SK-N-SH (cell line): Measurements from ENCODE around the gene R3HDM2. TPM values are rescaled to one million over a fixed set of nuclear protein-coding genes. Genes with fewer than 3 reads are reported as not detected.

ENCODE experiments used
- CTCF ChIA-PET: fragments of 300-600, 350-600 bp; formaldehyde crosslinking; extraction: SDS; loops from one replicate; lab custom pipeline; 2021; lab: Yijun Ruan, JAX
- POLR2A ChIA-PET: fragments of 350-600 bp; sonication (Branson Sonifier 250); formaldehyde crosslinking; extraction: SDS; loops from one replicate; lab custom pipeline; 2020; ENCODE audit warnings: antibody characterized with exemption, inconsistent platforms; lab: Yijun Ruan, JAX
- DNase-seq: peaks from one replicate; pipeline ENCODE4 v3.0.0; 2012
- H2AFZ ChIP-seq: fragments of 200-600 bp; sonication (generic); 2 replicates; pipeline ENCODE4 v1.8.1; 2016; ENCODE audit warnings: antibody characterized with exemption, mild to moderate bottlenecking, low read depth
- H3F3A ChIP-seq: fragments of 200-600 bp; sonication (generic); replicated peaks from 2 replicates; pipeline ENCODE3; 2016; ENCODE audit warnings: antibody characterized with exemption, mild to moderate bottlenecking; ENCODE audit not compliant: insufficient read depth
- H3K27ac ChIP-seq, 2 experiments: fragments of 200-500 bp in 1 of 2; fragments of 200-600 bp in 1 of 2; sonication (Bioruptor generic) in 1 of 2; sonication (generic), shearing (Covaris generic) in 1 of 2; 2 replicates each; pipeline versions ENCODE4 v1.5.1 to v1.6.1; 2014 to 2016; ENCODE audit warnings: low read depth in 2 of 2, inconsistent platforms in 1 of 2, low read length in 1 of 2, mild to moderate bottlenecking in 1 of 2, mixed read lengths in 1 of 2
- H3K27me3 ChIP-seq: fragments of 200-600 bp; sonication (generic), shearing (Covaris generic); 2 replicates; pipeline ENCODE4 v1.6.1; 2016; ENCODE audit warnings: mixed run types; ENCODE audit not compliant: insufficient read depth
- H3K36me3 ChIP-seq, 2 experiments: fragments of 200-500 bp in 1 of 2; fragments of 200-600 bp in 1 of 2; sonication (Bioruptor generic) in 1 of 2; sonication (generic) in 1 of 2; replicated peaks in 1 of 2; 2 replicates each; pipeline versions ENCODE3 to v1.5.1; 2014 to 2016; ENCODE audit warnings: low read length in 1 of 2, mild to moderate bottlenecking in 1 of 2; ENCODE audit not compliant: insufficient read depth in 2 of 2, control insufficient read depth in 1 of 2
- H3K4me1 ChIP-seq, 2 experiments: fragments of 200-500 bp in 1 of 2; fragments of 200-600 bp in 1 of 2; sonication (Bioruptor generic) in 1 of 2; sonication (generic), shearing (Covaris generic) in 1 of 2; 2 replicates each; pipeline versions ENCODE4 v1.5.1 to v1.6.1; 2014 to 2016; ENCODE audit warnings: low read depth in 1 of 2, low read length in 1 of 2, mixed run types in 1 of 2; ENCODE audit not compliant: insufficient read depth in 2 of 2, control insufficient read depth in 1 of 2
- H3K4me2 ChIP-seq: fragments of 200-600 bp; sonication (generic), shearing (Covaris generic); 2 replicates; pipeline ENCODE4 v1.6.1; 2017; ENCODE audit warnings: mixed run types
- H3K4me3 ChIP-seq, 2 experiments: fragments of 200-500 bp in 1 of 2; fragments of 200-600 bp in 1 of 2; sonication (Bioruptor generic) in 1 of 2; sonication (generic), shearing (Covaris generic) in 1 of 2; 2 replicates each; pipeline versions ENCODE4 v1.5.1 to v1.8.1; 2014 to 2016; ENCODE audit warnings: low read depth in 2 of 2, inconsistent platforms in 1 of 2, low read length in 1 of 2, mild to moderate bottlenecking in 1 of 2, mixed read lengths in 1 of 2, moderate library complexity in 1 of 2
- H3K79me2 ChIP-seq: fragments of 200-600 bp; sonication (generic); 2 replicates; pipeline ENCODE4 v1.8.1; 2017; ENCODE audit warnings: mild to moderate bottlenecking; ENCODE audit not compliant: insufficient read depth
- H3K9ac ChIP-seq: fragments of 200-600 bp; sonication (generic); 2 replicates; pipeline ENCODE4 v1.6.1; 2017; ENCODE audit warnings: mixed run types
- H3K9me2 ChIP-seq: fragments of 200-600 bp; sonication (generic); 2 replicates; pipeline ENCODE4 v1.6.1; 2017; ENCODE audit warnings: mixed run types
- H3K9me3 ChIP-seq: fragments of 200-600 bp; sonication (generic); 2 replicates; pipeline ENCODE4 v1.6.1; 2017; ENCODE audit warnings: mixed run types, mild to moderate bottlenecking, moderate library complexity
- H4K20me1 ChIP-seq: fragments of 200-600 bp; sonication (generic); 2 replicates; pipeline ENCODE4 v1.6.1; 2017; ENCODE audit warnings: mild to moderate bottlenecking, mixed run types; ENCODE audit not compliant: insufficient read depth
- ELF1 ChIP-seq: IDR thresholded peaks from 2 replicates; pipeline ENCODE4 v1.4.0; 2012
- EP300 ChIP-seq, 2 experiments: IDR thresholded peaks; 2 replicates each; pipeline versions ENCODE4 v1.4.0 to v1.6.1; 2012; ENCODE audit warnings: borderline replicate concordance in 1 of 2, low read depth in 1 of 2, low read length in 1 of 2
- FOSL2 ChIP-seq: IDR thresholded peaks from 2 replicates; pipeline ENCODE4 v1.4.0; 2012; ENCODE audit warnings: low read depth, mild to moderate bottlenecking, moderate library complexity, borderline replicate concordance
- GABPA ChIP-seq: IDR thresholded peaks from 2 replicates; pipeline ENCODE4 v1.4.0; 2012; ENCODE audit warnings: low read depth, mild to moderate bottlenecking
- GATA2 ChIP-seq: sonication (generic); formaldehyde crosslinking; IDR thresholded peaks from 2 replicates; pipeline ENCODE4 v1.5.0; 2020; ENCODE audit warnings: mild to moderate bottlenecking, missing genetic modification reagents
- JUND ChIP-seq: IDR thresholded peaks from 2 replicates; pipeline ENCODE4 v1.4.0; 2012
- NRF1 ChIP-seq: IDR thresholded peaks from 2 replicates; pipeline ENCODE4 v1.6.1; 2012; ENCODE audit warnings: low read depth, mild to moderate bottlenecking, low read length
- POLR2AphosphoS5 ChIP-seq: IDR thresholded peaks from 2 replicates; pipeline ENCODE4 v1.6.1; 2012; ENCODE audit warnings: low read depth, low read length
- RXRA ChIP-seq: IDR thresholded peaks from 2 replicates; pipeline ENCODE4 v1.4.0; 2012; ENCODE audit warnings: low read depth, mild to moderate bottlenecking, borderline replicate concordance
- SIN3A ChIP-seq: IDR thresholded peaks from 2 replicates; pipeline ENCODE4 v1.6.1; 2012; ENCODE audit warnings: low read depth, mild to moderate bottlenecking, low read length, moderate library complexity, borderline replicate concordance
- SMC3 ChIP-seq: IDR thresholded peaks from 2 replicates; pipeline ENCODE4 v1.6.1; 2012; ENCODE audit warnings: low read depth, low read length, improper control_type of control experiment
- YY1 ChIP-seq: IDR thresholded peaks from 2 replicates; pipeline ENCODE4 v1.4.0; 2012; ENCODE audit warnings: low read depth, mild to moderate bottlenecking
- WGBS: methylation state at CpG from one replicate; pipeline ENCODE4 v1.1.6; 2017; ENCODE audit warnings: low lambda C conversion rate; 5-methylcytosine and 5-hydroxymethylcytosine counted together
- polyA plus RNA-seq, 3 experiments: library from polyadenylated mRNA; depleted of rRNA; stranded (reverse); fragments of >200 nt; gene quantifications; 2 replicates each; pipeline ENCODE4 v1.2.3, GENCODE V29; 2012
- TF ChIP-seq, protein P1 (sequence below): fragments of 200-600 bp; sonication (generic); IDR thresholded peaks from 2 replicates; pipeline ENCODE4 v1.6.1; 2017; ENCODE audit warnings: antibody characterized with exemption, mild to moderate bottlenecking, moderate library complexity
- TF ChIP-seq, protein P2 (sequence below): IDR thresholded peaks from 2 replicates; pipeline ENCODE4; 2012
- TF ChIP-seq, protein P3 (sequence below): IDR thresholded peaks from 2 replicates; pipeline ENCODE4 v1.4.0; 2012; ENCODE audit warnings: low read depth
- TF ChIP-seq, protein P4 (sequence below): IDR thresholded peaks from 2 replicates; pipeline ENCODE4 v1.4.0; 2012; ENCODE audit warnings: low read depth, borderline replicate concordance
- TF ChIP-seq, protein P5 (sequence below): fragments of 150-350 bp; IDR thresholded peaks from 2 replicates; pipeline ENCODE4 v1.6.1; 2016; ENCODE audit warnings: mild to moderate bottlenecking, low read depth, low read length

Gene R3HDM2
- polyA plus RNA-seq, 1 of the 3 experiments (the other 2 are of a cell fraction): 23.1 TPM

DNA sequence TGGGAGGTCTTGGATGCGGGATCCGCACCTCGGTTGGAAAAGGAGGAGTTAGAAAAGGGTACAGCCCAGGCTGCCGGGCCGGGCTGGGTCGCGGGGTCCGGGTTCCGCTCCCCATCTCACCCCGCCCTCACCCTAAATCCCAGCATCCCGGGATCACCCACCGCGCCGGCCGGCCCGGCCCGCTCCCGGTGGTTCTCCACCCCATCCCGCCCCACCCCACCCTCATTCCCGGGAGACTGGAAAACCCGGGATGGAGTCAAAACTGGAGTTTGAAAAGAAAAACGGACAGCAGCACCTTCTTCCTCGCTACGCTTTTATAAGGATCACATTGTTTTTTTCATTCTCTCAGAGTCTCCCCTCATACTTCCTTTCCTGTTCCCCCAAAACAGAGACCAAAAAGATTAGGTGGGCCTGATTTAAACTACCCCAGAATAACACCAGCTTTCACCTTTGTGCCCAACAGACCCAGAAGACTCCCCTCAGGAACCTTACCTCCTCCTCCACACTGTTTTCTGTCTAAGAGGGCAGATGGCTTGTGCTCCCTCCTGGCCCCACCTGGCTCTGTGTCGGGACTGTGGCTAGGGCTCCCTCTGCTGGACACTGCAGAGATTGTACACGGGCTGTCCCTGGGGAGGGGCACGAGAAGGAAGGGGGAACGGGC is 31.5 kb upstream of the R3HDM2 start (continued):
- TF ChIP-seq, protein P1, sequence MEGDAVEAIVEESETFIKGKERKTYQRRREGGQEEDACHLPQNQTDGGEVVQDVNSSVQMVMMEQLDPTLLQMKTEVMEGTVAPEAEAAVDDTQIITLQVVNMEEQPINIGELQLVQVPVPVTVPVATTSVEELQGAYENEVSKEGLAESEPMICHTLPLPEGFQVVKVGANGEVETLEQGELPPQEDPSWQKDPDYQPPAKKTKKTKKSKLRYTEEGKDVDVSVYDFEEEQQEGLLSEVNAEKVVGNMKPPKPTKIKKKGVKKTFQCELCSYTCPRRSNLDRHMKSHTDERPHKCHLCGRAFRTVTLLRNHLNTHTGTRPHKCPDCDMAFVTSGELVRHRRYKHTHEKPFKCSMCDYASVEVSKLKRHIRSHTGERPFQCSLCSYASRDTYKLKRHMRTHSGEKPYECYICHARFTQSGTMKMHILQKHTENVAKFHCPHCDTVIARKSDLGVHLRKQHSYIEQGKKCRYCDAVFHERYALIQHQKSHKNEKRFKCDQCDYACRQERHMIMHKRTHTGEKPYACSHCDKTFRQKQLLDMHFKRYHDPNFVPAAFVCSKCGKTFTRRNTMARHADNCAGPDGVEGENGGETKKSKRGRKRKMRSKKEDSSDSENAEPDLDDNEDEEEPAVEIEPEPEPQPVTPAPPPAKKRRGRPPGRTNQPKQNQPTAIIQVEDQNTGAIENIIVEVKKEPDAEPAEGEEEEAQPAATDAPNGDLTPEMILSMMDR: peak; percentile 98
- TF ChIP-seq NRF1: no peak
- no peak for TF ChIP-seq EP300 (IDR thresholded peaks at IDR 0.05; ENCODE audit: borderline replicate concordance in 1 of 2, low read depth in 1 of 2, low read length in 1 of 2)
- TF ChIP-seq RXRA: no peak
- no peak; the same call in 1 of the 2 replicates for TF ChIP-seq JUND
- no peak for TF ChIP-seq GABPA
- peak; percentile 70 for TF ChIP-seq SMC3
- TF ChIP-seq FOSL2: no peak
- TF ChIP-seq, protein P2, sequence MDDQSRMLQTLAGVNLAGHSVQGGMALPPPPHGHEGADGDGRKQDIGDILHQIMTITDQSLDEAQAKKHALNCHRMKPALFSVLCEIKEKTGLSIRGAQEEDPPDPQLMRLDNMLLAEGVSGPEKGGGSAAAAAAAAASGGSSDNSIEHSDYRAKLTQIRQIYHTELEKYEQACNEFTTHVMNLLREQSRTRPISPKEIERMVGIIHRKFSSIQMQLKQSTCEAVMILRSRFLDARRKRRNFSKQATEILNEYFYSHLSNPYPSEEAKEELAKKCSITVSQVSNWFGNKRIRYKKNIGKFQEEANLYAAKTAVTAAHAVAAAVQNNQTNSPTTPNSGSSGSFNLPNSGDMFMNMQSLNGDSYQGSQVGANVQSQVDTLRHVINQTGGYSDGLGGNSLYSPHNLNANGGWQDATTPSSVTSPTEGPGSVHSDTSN: no peak
- TF ChIP-seq, protein P3, sequence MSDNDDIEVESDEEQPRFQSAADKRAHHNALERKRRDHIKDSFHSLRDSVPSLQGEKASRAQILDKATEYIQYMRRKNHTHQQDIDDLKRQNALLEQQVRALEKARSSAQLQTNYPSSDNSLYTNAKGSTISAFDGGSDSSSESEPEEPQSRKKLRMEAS: peak; percentile 65
- no peak for TF ChIP-seq POLR2AphosphoS5

DNA sequence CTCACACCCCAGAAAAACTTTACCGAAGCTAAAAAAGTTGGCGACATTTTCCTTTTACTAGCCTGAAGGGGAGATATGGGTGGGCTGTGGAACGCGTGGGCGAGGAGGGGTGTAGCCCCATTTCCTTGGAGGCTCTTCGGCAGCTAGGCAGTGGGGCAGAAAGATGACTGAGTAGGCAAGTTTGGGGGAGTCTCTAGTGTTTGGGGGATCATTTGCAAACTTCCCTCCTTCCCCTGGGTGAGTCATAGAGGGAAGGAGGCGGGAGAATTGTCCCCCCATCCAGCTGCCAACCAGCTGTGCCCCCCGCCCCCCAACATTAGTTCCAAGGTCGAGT is 31.0 kb upstream of the R3HDM2 start:
- Histone ChIP-seq H3K27ac (peak overlapping the region; percentile 48 to 61; a peak in 2 of 4 replicates), H3K27me3 (peaks cover 9% of the 10 kb centered on the region; the same call in 1 of the 2 replicates), H3K9me2 (no peaks in the 10 kb centered on the region), H4K20me1 (no peaks in the 10 kb centered on the region), H3K4me3 (peak overlapping the region; percentile 60 to 90), H3F3A (peaks cover 5% of the 10 kb centered on the region), H2AFZ (peak overlapping the region; percentile 84; the same call in 1 of the 2 replicates), H3K9me3 (no peaks in the 10 kb centered on the region), H3K79me2 (no peaks in the 10 kb centered on the region), H3K36me3 (no peaks in the 10 kb centered on the region)
- WGBS: 0% methylated on average over 6 of the region's 9 CpGs
- ChIA-PET CTCF (interaction anchor here (0.6 to 13.7 kb wide), 31 partner anchors 8 to 1530 kb away, joined by 3 to 391 read pairs (median 4); partner anchors contain the start of genes B4GALNT1, DDIT3, INHBE and MARS1), POLR2A (no interaction called here)
- TF ChIP-seq, protein P4, sequence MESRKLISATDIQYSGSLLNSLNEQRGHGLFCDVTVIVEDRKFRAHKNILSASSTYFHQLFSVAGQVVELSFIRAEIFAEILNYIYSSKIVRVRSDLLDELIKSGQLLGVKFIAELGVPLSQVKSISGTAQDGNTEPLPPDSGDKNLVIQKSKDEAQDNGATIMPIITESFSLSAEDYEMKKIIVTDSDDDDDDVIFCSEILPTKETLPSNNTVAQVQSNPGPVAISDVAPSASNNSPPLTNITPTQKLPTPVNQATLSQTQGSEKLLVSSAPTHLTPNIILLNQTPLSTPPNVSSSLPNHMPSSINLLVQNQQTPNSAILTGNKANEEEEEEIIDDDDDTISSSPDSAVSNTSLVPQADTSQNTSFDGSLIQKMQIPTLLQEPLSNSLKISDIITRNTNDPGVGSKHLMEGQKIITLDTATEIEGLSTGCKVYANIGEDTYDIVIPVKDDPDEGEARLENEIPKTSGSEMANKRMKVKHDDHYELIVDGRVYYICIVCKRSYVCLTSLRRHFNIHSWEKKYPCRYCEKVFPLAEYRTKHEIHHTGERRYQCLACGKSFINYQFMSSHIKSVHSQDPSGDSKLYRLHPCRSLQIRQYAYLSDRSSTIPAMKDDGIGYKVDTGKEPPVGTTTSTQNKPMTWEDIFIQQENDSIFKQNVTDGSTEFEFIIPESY: no peak
- TF ChIP-seq SIN3A (no peak), POLR2AphosphoS5 (no peak), GATA2 (CRISPR knock-in tag) (no peak), YY1 (no peak), ELF1 (no peak), RXRA (no peak), GABPA (no peak)
- TF ChIP-seq, protein P5, sequence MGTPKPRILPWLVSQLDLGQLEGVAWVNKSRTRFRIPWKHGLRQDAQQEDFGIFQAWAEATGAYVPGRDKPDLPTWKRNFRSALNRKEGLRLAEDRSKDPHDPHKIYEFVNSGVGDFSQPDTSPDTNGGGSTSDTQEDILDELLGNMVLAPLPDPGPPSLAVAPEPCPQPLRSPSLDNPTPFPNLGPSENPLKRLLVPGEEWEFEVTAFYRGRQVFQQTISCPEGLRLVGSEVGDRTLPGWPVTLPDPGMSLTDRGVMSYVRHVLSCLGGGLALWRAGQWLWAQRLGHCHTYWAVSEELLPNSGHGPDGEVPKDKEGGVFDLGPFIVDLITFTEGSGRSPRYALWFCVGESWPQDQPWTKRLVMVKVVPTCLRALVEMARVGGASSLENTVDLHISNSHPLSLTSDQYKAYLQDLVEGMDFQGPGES: no peak
- TF ChIP-seq, all 33 proteins: peak for 0
- no peak for DNase-seq
- Histone ChIP-seq H3K9ac (peak overlapping the region; percentile 35; the same call in 1 of the 2 replicates), H3K4me1 (peaks cover 0 to 20% of the 10 kb centered on the region in 2 experiments; a peak in 2 of 4 replicates), H3K4me2 (peak overlapping the region; percentile 94)
